ENCODE measurements around the gene S100A11.

Gene S100A11

DNA sequence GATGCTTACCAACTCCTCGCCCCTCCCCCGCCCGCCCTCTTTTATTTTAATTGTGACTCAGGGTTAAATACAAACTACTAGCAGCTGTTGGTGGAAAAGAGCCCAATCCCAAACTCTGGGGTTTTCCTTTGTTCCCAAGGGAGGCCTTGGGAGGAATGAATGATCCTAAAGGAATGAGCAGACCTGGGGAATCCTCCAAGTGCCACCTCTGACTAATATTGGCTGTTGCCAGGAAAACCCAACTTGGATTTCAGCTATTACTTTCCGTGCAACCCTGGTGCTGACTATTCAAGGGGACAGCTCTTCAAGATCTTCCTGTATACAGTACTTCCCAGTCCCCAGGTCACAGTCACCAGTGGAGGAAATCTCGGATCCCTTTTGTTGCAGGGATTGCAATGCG, 41.8 kb downstream of the S100A11 start:
- peak overlapping the region; percentile 100 for H3K27ac ChIP-seq
- ChIA-PET POLR2A (ENCODE audit: low non-redundant PET) (interaction anchor here (0.6 kb wide), 1 partner anchor 19 kb away, joined by 4 read pairs; no protein-coding TSS in a partner anchor), CTCF (interaction anchor here (1.0 kb wide), 1 partner anchor 27 kb away, joined by 3 read pairs; no protein-coding TSS in a partner anchor)
- no peak for TF ChIP-seq CTCF (conservative IDR thresholded peaks at IDR 0.05; ENCODE audit: low read depth)
- DNase-seq (ENCODE audit: low spot score) = peak; percentile 84

GRCh38 chr1:151993734-151994496, 42.9 kb downstream of the S100A11 start, which contains the start of gene S100A10:
S100A10 (minus strand) TSS chr1:151993859; CDS start chr1:151986230, 7,629 bp downstream.
- ChIA-PET CTCF (interaction anchor here (0.6 to 1.9 kb wide), 3 partner anchors 41 to 189 kb away, joined by 3 to 7 read pairs (median 3); no protein-coding TSS in a partner anchor), POLR2A (ENCODE audit: low non-redundant PET) (interaction anchor here (0.6 kb wide), 1 partner anchor 1366 kb away, joined by 4 read pairs; no protein-coding TSS in a partner anchor)
- TF ChIP-seq CTCF (conservative IDR thresholded peaks at IDR 0.05; ENCODE audit: low read depth) = no peak
- H3K27ac ChIP-seq = peak within 1 kb of the TSS; percentile 100
- peak; percentile 67 for DNase-seq (ENCODE audit: low spot score)

GRCh38 chr1:151993084-151993733, 43.6 kb downstream of the S100A11 start:
- POLR2A ChIA-PET (ENCODE audit: low non-redundant PET) = interaction anchor here (0.6 to 1.2 kb wide), 2 partner anchors 8 to 1367 kb away, joined by 4 to 6 read pairs; no protein-coding TSS in a partner anchor
- DNase-seq (ENCODE audit: low spot score) = no peak
- TF ChIP-seq CTCF (conservative IDR thresholded peaks at IDR 0.05; ENCODE audit: low read depth) = no peak
- peak overlapping the region; percentile 100 for H3K27ac ChIP-seq
- CTCF ChIA-PET = interaction anchor here (0.6 to 1.9 kb wide), 5 partner anchors 10 to 86 kb away, joined by 3 to 7 read pairs (median 3); no protein-coding TSS in a partner anchor

DNA sequence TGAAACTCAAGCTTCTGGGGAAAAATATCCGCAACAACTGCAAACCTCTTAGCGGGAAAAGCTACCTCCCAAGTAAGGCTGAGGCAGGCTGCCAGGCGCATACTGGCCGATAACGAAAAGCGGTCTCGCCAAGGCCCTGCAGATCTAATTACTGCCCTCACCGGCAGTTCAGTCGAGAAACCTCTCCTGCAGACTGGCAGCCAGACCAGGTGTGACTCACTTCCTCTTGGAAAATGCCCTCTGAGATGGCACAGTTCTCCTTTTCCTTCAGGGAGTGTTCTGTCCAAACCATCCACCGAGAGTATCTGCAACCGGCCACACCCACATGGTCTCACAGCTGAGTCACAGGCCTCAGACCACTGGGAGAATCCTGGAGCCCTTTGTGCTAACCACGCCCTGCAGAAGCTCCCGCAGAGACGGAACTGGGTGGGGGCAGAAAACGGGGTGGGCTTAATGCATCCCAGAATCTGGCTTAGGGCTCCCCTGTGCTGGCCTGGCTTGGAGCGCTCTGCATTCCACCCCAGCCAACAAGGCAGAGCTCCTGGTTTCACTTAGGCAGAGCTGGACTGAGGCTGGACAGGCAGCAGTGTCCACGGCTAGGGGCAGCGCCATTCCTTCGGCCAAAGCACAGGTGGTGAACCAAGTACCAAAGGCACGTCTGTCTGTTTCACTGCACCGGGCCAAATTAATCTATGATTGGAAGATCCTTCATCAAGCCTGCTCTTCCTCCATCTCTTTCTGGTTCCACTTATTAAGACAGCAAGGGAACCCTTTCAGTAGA, 44.3 kb downstream of the S100A11 start:
- no peak for TF ChIP-seq CTCF (conservative IDR thresholded peaks at IDR 0.05; ENCODE audit: low read depth)
- CTCF ChIA-PET = interaction anchor here (0.5 to 1.9 kb wide), 7 partner anchors 10 to 167 kb away, joined by 3 to 7 read pairs (median 3); no protein-coding TSS in a partner anchor
- H3K27ac ChIP-seq = peak overlapping the region; percentile 100
- POLR2A ChIA-PET (ENCODE audit: low non-redundant PET) = interaction anchor here (0.6 to 1.2 kb wide), 4 partner anchors 9 to 1935 kb away, joined by 3 to 7 read pairs (median 4); no protein-coding TSS in a partner anchor
- DNase-seq (ENCODE audit: low spot score) = peak; percentile 91

DNA sequence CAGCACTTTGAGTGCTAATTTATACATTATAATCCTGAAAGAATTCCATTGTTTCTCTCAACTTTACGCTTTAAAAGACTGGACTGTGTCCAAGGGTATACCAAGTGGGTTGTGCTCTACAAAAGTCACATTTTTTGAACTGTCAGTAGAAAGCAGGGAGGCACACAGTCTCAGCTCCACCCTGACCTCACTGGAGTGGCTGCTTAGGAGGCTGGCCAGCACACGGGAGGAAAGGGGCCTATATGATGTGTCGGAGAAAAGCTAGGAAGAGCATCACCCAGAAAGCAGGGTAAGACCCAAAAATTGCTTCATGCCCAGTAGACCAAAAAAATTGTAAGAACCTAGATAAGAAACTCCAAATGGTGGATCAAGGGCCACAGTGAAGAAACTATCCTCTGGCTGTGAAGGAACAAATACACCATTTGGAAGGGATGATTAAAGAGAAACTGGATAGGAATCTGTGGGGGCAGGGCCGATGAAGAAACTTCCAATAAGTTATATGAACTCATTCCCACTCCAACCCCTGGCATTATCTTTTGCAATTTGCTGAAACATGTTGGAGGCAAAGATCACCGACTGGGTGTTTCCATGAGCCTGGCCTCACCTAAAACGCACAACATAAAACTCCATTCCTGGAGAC, 45.0 kb downstream of the S100A11 start:
- peak overlapping the region; percentile 100 for H3K27ac ChIP-seq
- TF ChIP-seq CTCF (conservative IDR thresholded peaks at IDR 0.05; ENCODE audit: low read depth) = no peak
- POLR2A ChIA-PET (ENCODE audit: low non-redundant PET) = interaction anchor here (0.6 to 1.2 kb wide), 4 partner anchors 10 to 1936 kb away, joined by 3 to 7 read pairs (median 4); no protein-coding TSS in a partner anchor
- DNase-seq (ENCODE audit: low spot score) = no peak
- CTCF ChIA-PET = interaction anchor here (0.5 to 1.9 kb wide), 5 partner anchors 9 to 168 kb away, joined by 3 to 7 read pairs (median 3); no protein-coding TSS in a partner anchor

Data from RWPE1 (cell line).